ENCODE measurements around the gene HIVEP3. TPM values are rescaled to one million over a fixed set of nuclear protein-coding genes. Genes with fewer than 3 reads are reported as not detected.

Gene HIVEP3
- total RNA-seq, 1 experiment from 2014 or later: 1.4 TPM

GRCh38 chr1:41566969-41567368, 351.8 kb downstream of the HIVEP3 start:
- H2AFZ ChIP-seq (ENCODE audit: low read length): no peak overlapping the region
- no peaks in the 10 kb centered on the region for H3K9me3 Mint-ChIP-seq
- no peaks in the 10 kb centered on the region for H3K4me1 ChIP-seq (ENCODE audit: insufficient read depth, low read length)
- H3K56ac ChIP-seq (ENCODE audit: insufficient read length, low read depth, low read length): no peak overlapping the region
- H2BK5ac ChIP-seq (ENCODE audit: insufficient read length, low read length): no peak overlapping the region
- no peaks in the 10 kb centered on the region for H3K79me2 ChIP-seq (ENCODE audit: insufficient read depth, low read length)
- no peak overlapping the region for H2BK12ac ChIP-seq (ENCODE audit: insufficient read length, low read depth, low read length)
- H3K4ac ChIP-seq (ENCODE audit: low read depth, low read length): no peak overlapping the region
- DNase-seq: no peak
- peaks cover 0 to 6% of the 10 kb centered on the region in 2 experiments; a peak in 3 of 4 replicates for H3K4me1 Mint-ChIP-seq
- no peaks in the 10 kb centered on the region for H3K9me3 ChIP-seq (ENCODE audit: control insufficient read depth, low read depth, low read length)
- H3K27me3 Mint-ChIP-seq (ENCODE audit: low read depth): peaks cover 37% of the 10 kb centered on the region
- no peak overlapping the region for H3K14ac ChIP-seq (ENCODE audit: insufficient read depth, low read length)
- no peak overlapping the region for H3K27ac ChIP-seq (ENCODE audit: insufficient read length, low read depth, low read length)
- H3K9ac ChIP-seq (ENCODE audit: extremely low read depth, insufficient read length, low read length): no peak overlapping the region
- no peak overlapping the region for H3K27ac Mint-ChIP-seq
- TF ChIP-seq, protein P1, sequence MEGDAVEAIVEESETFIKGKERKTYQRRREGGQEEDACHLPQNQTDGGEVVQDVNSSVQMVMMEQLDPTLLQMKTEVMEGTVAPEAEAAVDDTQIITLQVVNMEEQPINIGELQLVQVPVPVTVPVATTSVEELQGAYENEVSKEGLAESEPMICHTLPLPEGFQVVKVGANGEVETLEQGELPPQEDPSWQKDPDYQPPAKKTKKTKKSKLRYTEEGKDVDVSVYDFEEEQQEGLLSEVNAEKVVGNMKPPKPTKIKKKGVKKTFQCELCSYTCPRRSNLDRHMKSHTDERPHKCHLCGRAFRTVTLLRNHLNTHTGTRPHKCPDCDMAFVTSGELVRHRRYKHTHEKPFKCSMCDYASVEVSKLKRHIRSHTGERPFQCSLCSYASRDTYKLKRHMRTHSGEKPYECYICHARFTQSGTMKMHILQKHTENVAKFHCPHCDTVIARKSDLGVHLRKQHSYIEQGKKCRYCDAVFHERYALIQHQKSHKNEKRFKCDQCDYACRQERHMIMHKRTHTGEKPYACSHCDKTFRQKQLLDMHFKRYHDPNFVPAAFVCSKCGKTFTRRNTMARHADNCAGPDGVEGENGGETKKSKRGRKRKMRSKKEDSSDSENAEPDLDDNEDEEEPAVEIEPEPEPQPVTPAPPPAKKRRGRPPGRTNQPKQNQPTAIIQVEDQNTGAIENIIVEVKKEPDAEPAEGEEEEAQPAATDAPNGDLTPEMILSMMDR (conservative IDR thresholded peaks at IDR 0.05): no peak
- H3K27me3 ChIP-seq (ENCODE audit: insufficient read depth, low read length): no peaks in the 10 kb centered on the region
- no peak overlapping the region for H3K23ac ChIP-seq (ENCODE audit: insufficient read length, low read depth, low read length)
- no CpG with 5 or more reads among the region's 2 CpGs for WGBS (ENCODE audit: extremely low coverage, insufficient read length, low lambda C conversion rate)
- no peaks in the 10 kb centered on the region for H3K23me2 ChIP-seq (ENCODE audit: insufficient read length, low read depth, low read length, poor library complexity, severe bottlenecking)
- no peak overlapping the region for H4K8ac ChIP-seq (replicated peaks; ENCODE audit: insufficient read length, low read depth, low read length)
- H2BK20ac ChIP-seq (ENCODE audit: low read depth, low read length, poor library complexity, severe bottlenecking): no peak overlapping the region
- H2BK120ac ChIP-seq (ENCODE audit: low read depth, low read length, poor library complexity, severe bottlenecking): no peak overlapping the region
- H3K36me3 Mint-ChIP-seq (ENCODE audit: insufficient read depth in 1 of 3, low read depth in 3 of 3): no peaks in the 10 kb centered on the region
- H3K18ac ChIP-seq (ENCODE audit: insufficient read length, low read depth, low read length): no peak overlapping the region
- no peak overlapping the region for H4K91ac ChIP-seq (ENCODE audit: insufficient read length, low read depth, low read length)
- H4K20me1 ChIP-seq (ENCODE audit: control insufficient read depth, insufficient read depth, insufficient read length): no peaks in the 10 kb centered on the region
- no peaks in the 10 kb centered on the region for H3K79me1 ChIP-seq (ENCODE audit: insufficient read depth, low read depth, low read length, poor library complexity, severe bottlenecking)
- no peak overlapping the region for H2AK5ac ChIP-seq (ENCODE audit: insufficient read length, low read length)
- no peak overlapping the region for H3T11ph ChIP-seq (ENCODE audit: low read length)
- no peak overlapping the region for H4K5ac ChIP-seq (ENCODE audit: insufficient read length, low read depth, low read length)
- H2BK15ac ChIP-seq (ENCODE audit: low read depth, low read length): no peak overlapping the region
- no peak overlapping the region for H3K4me2 ChIP-seq (ENCODE audit: insufficient read depth, insufficient read length, low read length)
- no peak overlapping the region for H3K4me3 Mint-ChIP-seq

Measured in H9 (cell line).